OCI-LY7 (cell line): ENCODE results near the gene PLXNC1. TPM values are rescaled to one million over a fixed set of nuclear protein-coding genes. Genes with fewer than 3 reads are reported as not detected.

Experiments
- BruUV-seq: library from RNA; stranded (reverse); fragments of 400-500 nt; replicated peaks from 2 replicates; lab custom pipeline; 2021; lab: Mats Ljungman, UMichigan
- CTCF ChIA-PET: fragments of 300-600 bp; sonication (Branson Sonifier 250); formaldehyde crosslinking; loops from one replicate; lab custom pipeline; 2022; ENCODE audit warnings: antibody characterized with exemption; ENCODE audit not compliant: unreplicated experiment; lab: Charles Lee
- POLR2A ChIA-PET: fragments of 300-600 bp; sonication (Branson Sonifier 250); formaldehyde crosslinking; loops from one replicate; lab custom pipeline; 2022; ENCODE audit warnings: antibody characterized with exemption; lab: Charles Lee
- DNase-seq: peaks from one replicate; pipeline ENCODE4 v3.0.0-alpha.2; 2015; ENCODE audit warnings: low spot score
- H2AFZ ChIP-seq: fragments of 200-600 bp; sonication (generic), shearing (Covaris generic); 2 replicates; pipeline ENCODE4 v1.6.1; 2014; ENCODE audit warnings: mild to moderate bottlenecking, antibody characterized with exemption, low read length, moderate library complexity
- H3K27ac ChIP-seq: fragments of 200-600 bp; sonication (generic); 2 replicates; pipeline ENCODE4 v1.5.1; 2014; ENCODE audit warnings: mixed run types, low read depth, mild to moderate bottlenecking, moderate library complexity, low read length, inconsistent platforms; ENCODE audit not compliant: poor library complexity, severe bottlenecking
- H3K36me3 ChIP-seq: fragments of 200-600 bp; sonication (generic); 2 replicates; pipeline ENCODE4 v1.6.1; 2014; ENCODE audit warnings: mild to moderate bottlenecking, antibody characterized with exemption, low read length, moderate library complexity, mixed read lengths; ENCODE audit not compliant: insufficient read depth
- H3K4me1 ChIP-seq: fragments of 200-600 bp; sonication (generic); 2 replicates; pipeline ENCODE4 v1.5.1; 2014; ENCODE audit warnings: mild to moderate bottlenecking, low read length; ENCODE audit not compliant: insufficient read depth, poor library complexity, severe bottlenecking
- H3K4me2 ChIP-seq: fragments of 200-600 bp; sonication (generic); 2 replicates; pipeline ENCODE4 v1.6.1; 2014; ENCODE audit warnings: mild to moderate bottlenecking, low read length
- H3K4me3 ChIP-seq: fragments of 200-600 bp; sonication (generic); 2 replicates; pipeline ENCODE4 v1.5.1; 2014; ENCODE audit warnings: mild to moderate bottlenecking, low read depth, low read length; ENCODE audit not compliant: poor library complexity, severe bottlenecking
- H3K79me2 ChIP-seq: fragments of 200-600 bp; sonication (generic); 2 replicates; pipeline ENCODE4 v1.6.1; 2016; ENCODE audit warnings: low read depth, mild to moderate bottlenecking, low read length, moderate library complexity, mixed read lengths; ENCODE audit not compliant: insufficient read depth
- H3K9me2 ChIP-seq: fragments of 200-600 bp; sonication (generic); 2 replicates; pipeline ENCODE4 v1.6.1; 2016; ENCODE audit warnings: mild to moderate bottlenecking, low read length, mixed read lengths; ENCODE audit not compliant: insufficient read depth
- H3K9me3 ChIP-seq: fragments of 200-600 bp; sonication (generic); 2 replicates; pipeline ENCODE4 v1.6.1; 2014; ENCODE audit warnings: mild to moderate bottlenecking, mixed run types, low read length, mixed read lengths
- H4K20me1 ChIP-seq: fragments of 200-600 bp; sonication (generic); 2 replicates; pipeline ENCODE4 v1.6.1; 2014; ENCODE audit warnings: mild to moderate bottlenecking, antibody characterized with exemption, low read length, moderate library complexity, mixed read lengths; ENCODE audit not compliant: insufficient read depth
- CTCF ChIP-seq: fragments of 200-600 bp; sonication (generic); conservative IDR thresholded peaks from 2 replicates; pipeline ENCODE4 v1.5.1; 2014; ENCODE audit warnings: mild to moderate bottlenecking, antibody characterized with exemption, low read length, moderate library complexity, mixed read lengths
- EZH2phosphoT487 ChIP-seq: fragments of 200-600 bp; sonication (generic); IDR thresholded peaks from 2 replicates; pipeline ENCODE4 v1.6.1; 2018; ENCODE audit warnings: low read depth, borderline replicate concordance, mild to moderate bottlenecking, mixed run types, antibody characterized with exemption, low read length, moderate library complexity, mixed read lengths
- intact Hi-C: fragments of 100-400 bp; cut with micrococcal nuclease; formaldehyde crosslinking; loops from one replicate; pipeline ENCODE4 v1.10.0; 2022; ENCODE audit not compliant: unreplicated experiment
- total RNA-seq, 2 experiments: library from RNA; depleted of rRNA in 1 of 2; stranded (reverse); fragments of >200 nt in 1 of 2; shearing (Covaris generic) in 1 of 2; gene quantifications; 2 replicates each; pipeline ENCODE4 v1.2.3, GENCODE V29; 2014 to 2022

The PLXNC1 gene
- total RNA-seq, 2 experiments from 2014 or later: 4.5 to 8.0 TPM

- BruUV-seq: no TSS peak
- Histone ChIP-seq H4K20me1 (no peaks in the 10 kb centered on the region), H3K36me3 (peaks cover 25% of the 10 kb centered on the region), H3K4me3 (no peak overlapping the region), H3K79me2 (no peaks in the 10 kb centered on the region), H3K4me1 (no peaks in the 10 kb centered on the region), H3K4me2 (no peak overlapping the region), H3K9me3 (no peaks in the 10 kb centered on the region), H3K27ac (no peak overlapping the region), H3K9me2 (no peaks in the 10 kb centered on the region), H2AFZ (no peak overlapping the region)
- CTCF ChIA-PET: no interaction called here
- intact Hi-C loops: loop anchor here (10.0 kb wide), 1 partner anchor 189 kb away; the partner anchor contains the start of gene PLXNC1
- no peak for DNase-seq
- TF ChIP-seq CTCF (no peak), EZH2phosphoT487 (no peak)
- POLR2A ChIA-PET: interaction anchor here (0.6 kb wide), 2 partner anchors 213 to 319 kb away, joined by 3 read pairs; no protein-coding TSS in a partner anchor
Measured at GRCh38 chr12:94333396-94333795, 185.0 kb downstream of the PLXNC1 start.

- no peak overlapping the region for H3K27ac ChIP-seq
- H2AFZ ChIP-seq: no peak overlapping the region
- no peaks in the 10 kb centered on the region for H3K4me1 ChIP-seq
- H4K20me1 ChIP-seq: no peaks in the 10 kb centered on the region
- no peak for DNase-seq
- H3K4me3 ChIP-seq: no peak overlapping the region
- TF ChIP-seq EZH2phosphoT487 (no peak), CTCF (no peak)
- H3K9me3 ChIP-seq: no peaks in the 10 kb centered on the region
- H3K4me2 ChIP-seq: no peak overlapping the region
- no peaks in the 10 kb centered on the region for H3K79me2 ChIP-seq
- no TSS peak for BruUV-seq
- intact Hi-C loops: loop anchor here (10.0 kb wide), 1 partner anchor 192 kb away; the partner anchor contains the start of gene PLXNC1
- H3K36me3 ChIP-seq: 0 out of 2 replicates have a peak, but pooled peaks cover 8% of the 10 kb centered on the region
- no peaks in the 10 kb centered on the region for H3K9me2 ChIP-seq
- ChIA-PET CTCF (no interaction called here), POLR2A (interaction anchor here (0.6 to 1.4 kb wide), 5 partner anchors 19 to 1831 kb away, joined by 3 read pairs; no protein-coding TSS in a partner anchor)
Measured at GRCh38 chr12:94336211-94336925, 188.0 kb downstream of the PLXNC1 start.
